NCI-H2227 treated with DMSO at 0.1 percent for 48 hours (cell line): ENCODE measurements around the gene TOPBP1.
A peak's percentile ranks its signal among the peaks of the same experiment; 100 is the strongest.
"Not testable (repeated sequence)": the region's sequence is repeated elsewhere in the genome, so short reads cannot be mapped to it uniquely, and the experiment has no call there.

Source experiments
- DNase-seq: peaks from one replicate; lab custom pipeline; 2025; lab: John Stamatoyannopoulos, UW

Gene TOPBP1

GRCh38 chr3:133674290-133674919, 12.7 kb upstream of the TOPBP1 start:
- no peak for DNase-seq

- no peak for DNase-seq
These were observed 12.0 kb upstream of the TOPBP1 start for GRCh38 chr3:133673746-133674145.

GRCh38 chr3:133672461-133672860, 10.7 kb upstream of the TOPBP1 start:
- DNase-seq = no peak

GRCh38 chr3:133670525-133670995, 8.8 kb upstream of the TOPBP1 start:
- DNase-seq = no peak

GRCh38 chr3:133669949-133670524, 8.3 kb upstream of the TOPBP1 start:
- DNase-seq = no peak

GRCh38 chr3:133667118-133667517, 5.4 kb upstream of the TOPBP1 start:
- no peak for DNase-seq

- not testable (repeated sequence) for DNase-seq
These were observed 3.4 kb upstream of the TOPBP1 start for GRCh38 chr3:133665188-133665587.

GRCh38 chr3:133663569-133664313, 2.0 kb upstream of the TOPBP1 start:
- peak; percentile 53 for DNase-seq

GRCh38 chr3:133662278-133662651, 524 bp upstream of the TOPBP1 start:
- DNase-seq = peak; percentile 18

- no peak for DNase-seq
These were observed 1.9 kb downstream of the TOPBP1 start for GRCh38 chr3:133659806-133660205.

GRCh38 chr3:133655731-133656515, 5.8 kb downstream of the TOPBP1 start:
- DNase-seq = no peak

- DNase-seq = no peak
These were observed 12.2 kb downstream of the TOPBP1 start for GRCh38 chr3:133649486-133650068.

- DNase-seq = no peak
These were observed 17.0 kb downstream of the TOPBP1 start for GRCh38 chr3:133644768-133645167.

GRCh38 chr3:133643611-133644010, 18.1 kb downstream of the TOPBP1 start:
- no peak for DNase-seq

GRCh38 chr3:133641254-133641653, 20.5 kb downstream of the TOPBP1 start:
- no peak for DNase-seq

GRCh38 chr3:133633439-133633838, 28.3 kb downstream of the TOPBP1 start:
- no peak for DNase-seq

- DNase-seq = no peak
These were observed 32.6 kb downstream of the TOPBP1 start for GRCh38 chr3:133629146-133629545.

GRCh38 chr3:133627789-133628188, 34.0 kb downstream of the TOPBP1 start:
- no peak for DNase-seq

- no peak for DNase-seq
These were observed 41.5 kb downstream of the TOPBP1 start for GRCh38 chr3:133620066-133620784.

GRCh38 chr3:133611534-133611933, 50.2 kb downstream of the TOPBP1 start:
- no peak for DNase-seq

- DNase-seq = no peak
These were observed 51.7 kb downstream of the TOPBP1 start for GRCh38 chr3:133610031-133610430.
